Esophagus mucosa (tissue), 1 donor: ENCODE measurements around the gene FKBP10. TPM values are rescaled to one million over a fixed set of nuclear protein-coding genes. Genes with fewer than 3 reads are reported as not detected.
"Not testable (repeated sequence)": the region's sequence is repeated elsewhere in the genome, so short reads cannot be mapped to it uniquely, and the experiment has no call there.

Experiments
- ATAC-seq: fragments of 200-7000 bp; cut with Tn5 transposase; one replicate; pipeline ENCODE4 v1.9.1; 2020
- total RNA-seq: library from RNA; stranded (reverse); gene quantifications from one replicate; pipeline ENCODE4 v1.2.4, GENCODE V29; 2023
- donor health status: DM: yes; HTN: yes; CAD: no.

FKBP10 gene
- 3.1 TPM for total RNA-seq

- no peak for ATAC-seq
These were observed at the start of gene FKBP10 for GRCh38 chr17:41812381-41813151. Gene FKBP10 (plus strand): TSS chr17:41813004. CDS start chr17:41813035, 31 bp downstream.

- ATAC-seq = peak; percentile 25
These were observed 49.5 kb upstream of the FKBP10 start for GRCh38 chr17:41763327-41763726.

- ATAC-seq = no peak
These were observed 46.7 kb upstream of the FKBP10 start for GRCh38 chr17:41766135-41766534.

- ATAC-seq = no peak
These were observed 45.3 kb upstream of the FKBP10 start for GRCh38 chr17:41767324-41768042.

GRCh38 chr17:41768682-41769288, 44.0 kb upstream of the FKBP10 start:
- no peak for ATAC-seq

GRCh38 chr17:41769346-41769862, 43.4 kb upstream of the FKBP10 start:
- no peak for ATAC-seq

- no peak for ATAC-seq
These were observed 42.8 kb upstream of the FKBP10 start for GRCh38 chr17:41769985-41770384.

GRCh38 chr17:41771389-41772206, 41.2 kb upstream of the FKBP10 start:
- ATAC-seq = peak; percentile 0

- peak; percentile 67 for ATAC-seq
These were observed 40.6 kb upstream of the FKBP10 start for GRCh38 chr17:41772218-41772585.

- ATAC-seq = no peak
These were observed 40.1 kb upstream of the FKBP10 start for GRCh38 chr17:41772586-41773189.

- ATAC-seq = peak; percentile 70
These were observed 39.6 kb upstream of the FKBP10 start for GRCh38 chr17:41773190-41773588.

GRCh38 chr17:41773731-41774193, 39.0 kb upstream of the FKBP10 start:
- no peak for ATAC-seq

GRCh38 chr17:41775394-41776226, 37.2 kb upstream of the FKBP10 start:
- ATAC-seq = peak; percentile 32

- not testable (repeated sequence) for ATAC-seq
These were observed 36.4 kb upstream of the FKBP10 start for GRCh38 chr17:41776262-41776900.

- no peak for ATAC-seq
These were observed 35.6 kb upstream of the FKBP10 start for GRCh38 chr17:41777157-41777573.

GRCh38 chr17:41777574-41778188, 35.1 kb upstream of the FKBP10 start:
- ATAC-seq = no peak

- no peak for ATAC-seq
These were observed 32.9 kb upstream of the FKBP10 start for GRCh38 chr17:41779954-41780353.

- ATAC-seq = no peak
These were observed 31.2 kb upstream of the FKBP10 start for GRCh38 chr17:41781404-41782110.

- no peak for ATAC-seq
These were observed 30.7 kb upstream of the FKBP10 start for GRCh38 chr17:41782142-41782541.
